Skeletal muscle tissue (tissue), 4 donors: ENCODE measurements around the gene PPP1R2. TPM values are rescaled to one million over a fixed set of nuclear protein-coding genes. Genes with fewer than 3 reads are reported as not detected.
"Not testable (repeated sequence)": the region's sequence is repeated elsewhere in the genome, so short reads cannot be mapped to it uniquely, and the experiment has no call there.

Experiments used
- H3K27ac ChIP-seq: one replicate; pipeline ENCODE4 v1.7.0; 2013; ENCODE audit warnings: mild to moderate bottlenecking, low read depth, low read length, inconsistent platforms
- H3K27me3 ChIP-seq, 3 donors: one replicate each; pipeline ENCODE4 v1.7.0; 2013; ENCODE audit warnings: low read length in 3 of 3; ENCODE audit not compliant: control insufficient read depth in 3 of 3, insufficient read depth in 3 of 3
- H3K36me3 ChIP-seq, 3 donors: one replicate each; pipeline ENCODE4 v1.7.0; 2013; ENCODE audit warnings: low read length in 3 of 3; ENCODE audit not compliant: control insufficient read depth in 3 of 3, insufficient read depth in 3 of 3
- H3K4me1 ChIP-seq, 3 donors: one replicate each; pipeline ENCODE4 v1.7.0; 2013; ENCODE audit warnings: low read length in 3 of 3, mild to moderate bottlenecking in 3 of 3; ENCODE audit not compliant: control insufficient read depth in 3 of 3, insufficient read depth in 3 of 3
- H3K4me3 ChIP-seq, 3 donors: one replicate each; pipeline ENCODE4 v1.7.0; 2013; ENCODE audit warnings: low read length in 3 of 3
- H3K9ac ChIP-seq, 3 donors: one replicate each; pipeline ENCODE4 v1.7.0; 2013; ENCODE audit warnings: low read length in 3 of 3, mild to moderate bottlenecking in 3 of 3, moderate library complexity in 2 of 3, low read depth in 1 of 3
- H3K9me3 ChIP-seq, 3 donors: one replicate each; pipeline ENCODE4 v1.7.0; 2013; ENCODE audit warnings: low read length in 3 of 3; ENCODE audit not compliant: control insufficient read depth in 3 of 3
- total RNA-seq: library from RNA; depleted of rRNA; stranded (reverse); fragments of >200 nt; gene quantifications from one replicate; pipeline ENCODE4 v1.2.3, GENCODE V29; 2014
- donor health status: Osteomylitis.

The PPP1R2 gene
- total RNA-seq, 1 donor from 2014 or later: 42.8 TPM

DNA sequence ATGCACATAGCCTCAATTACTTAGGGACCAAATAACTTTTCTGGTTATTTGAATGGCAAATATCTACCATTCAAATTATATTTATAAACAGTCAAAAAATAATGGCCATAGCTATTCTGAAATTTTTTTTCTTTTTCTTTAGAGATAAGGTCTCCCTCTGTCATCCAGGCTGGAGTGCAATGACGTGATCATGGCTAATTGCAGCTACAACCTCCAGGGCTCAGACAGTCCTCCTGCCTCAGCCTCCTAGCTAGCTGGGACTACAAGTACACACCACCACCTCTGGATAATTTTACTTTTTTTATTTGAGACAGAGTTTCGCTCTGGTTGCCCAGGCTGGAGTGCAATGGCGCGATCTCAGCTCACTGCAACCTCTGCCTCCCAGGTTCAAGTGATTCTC, 16.6 kb downstream of the PPP1R2 start:
- no peak overlapping the region for H3K4me3 ChIP-seq
- no peak overlapping the region for H3K9ac ChIP-seq
- H3K9me3 ChIP-seq: no peaks in the 10 kb centered on the region
- H3K27ac ChIP-seq: no peak overlapping the region
- H3K4me1 ChIP-seq: peaks cover 0 to 2% (median under 1%) of the 10 kb centered on the region in 3 donors
- peaks cover 13 to 18% (median 14%) of the 10 kb centered on the region in 3 donors for H3K36me3 ChIP-seq
- H3K27me3 ChIP-seq: no peaks in the 10 kb centered on the region

- Histone ChIP-seq H3K27me3 (no peaks in the 10 kb centered on the region), H3K36me3 (peaks cover 13 to 18% (median 14%) of the 10 kb centered on the region in 3 donors), H3K9ac (no peak overlapping the region), H3K4me3 (no peak overlapping the region), H3K4me1 (no peaks in the 10 kb centered on the region), H3K27ac (no peak overlapping the region), H3K9me3 (no peaks in the 10 kb centered on the region)
Observed at GRCh38 chr3:195524171-195524896, 18.8 kb downstream of the PPP1R2 start.

- Histone ChIP-seq H3K27me3 (no peaks in the 10 kb centered on the region), H3K36me3 (peaks cover 14 to 19% (median 18%) of the 10 kb centered on the region in 3 donors), H3K9ac (no peak overlapping the region), H3K27ac (no peak overlapping the region), H3K4me1 (no peaks in the 10 kb centered on the region), H3K9me3 (no peaks in the 10 kb centered on the region), H3K4me3 (no peak overlapping the region)
Observed at GRCh38 chr3:195522254-195523023, 20.7 kb downstream of the PPP1R2 start.

DNA sequence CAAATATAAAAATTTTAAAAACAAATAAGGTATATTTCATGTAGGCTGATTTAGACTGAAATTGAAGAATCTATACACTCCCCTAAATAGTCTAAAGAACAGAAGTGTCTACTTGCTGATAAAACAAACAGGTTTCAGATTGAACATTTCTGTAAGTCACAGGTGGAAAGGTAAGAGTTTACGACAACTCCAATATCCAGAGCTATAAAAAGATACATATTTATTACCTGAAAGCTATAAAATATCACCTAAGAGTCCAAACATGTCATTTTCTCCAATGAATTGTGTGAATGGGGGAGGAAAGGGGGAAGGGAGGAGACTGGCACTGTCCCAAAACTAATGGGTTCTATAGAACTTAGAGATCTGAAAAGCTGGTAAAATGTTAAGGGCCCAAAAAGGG, 26.1 kb downstream of the PPP1R2 start:
- H3K27me3 ChIP-seq: no peaks in the 10 kb centered on the region
- H3K36me3 ChIP-seq: peaks cover 5 to 32% (median 9%) of the 10 kb centered on the region in 3 donors
- H3K9me3 ChIP-seq: no peaks in the 10 kb centered on the region
- H3K9ac ChIP-seq: no peak overlapping the region
- H3K4me1 ChIP-seq: no peaks in the 10 kb centered on the region
- no peak overlapping the region for H3K4me3 ChIP-seq
- H3K27ac ChIP-seq: no peak overlapping the region

DNA sequence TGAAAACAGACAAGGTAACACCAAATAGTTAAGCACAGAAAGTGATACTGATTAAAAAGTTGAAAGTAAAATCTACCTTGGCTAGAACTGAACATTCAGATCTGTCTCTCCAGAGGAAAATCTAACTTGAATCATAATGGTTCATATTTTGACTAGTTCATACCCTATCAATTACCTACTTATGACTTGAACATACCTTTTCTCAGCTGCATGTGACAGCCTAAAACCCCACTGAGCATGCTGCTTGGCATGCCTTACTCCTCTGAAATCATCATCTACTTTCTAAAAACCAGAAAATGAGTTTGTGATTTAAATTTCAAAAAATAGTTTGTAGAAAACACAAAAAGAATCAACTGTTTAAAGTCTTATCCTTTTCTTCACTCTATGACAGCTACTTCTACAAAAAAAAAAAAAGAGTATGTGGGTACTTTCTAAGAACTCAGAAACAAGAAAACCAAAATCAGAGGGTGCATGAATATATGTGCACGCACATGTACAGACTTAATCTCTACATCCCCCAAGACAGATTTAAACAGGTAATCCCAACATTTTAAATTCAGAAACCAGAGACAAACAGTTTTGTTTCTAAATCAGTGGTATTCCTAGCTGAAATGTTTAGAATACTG, 28.4 kb downstream of the PPP1R2 start:
- not testable (repeated sequence) for H3K27me3 ChIP-seq, H3K9me3 ChIP-seq, H3K4me3 ChIP-seq, H3K9ac ChIP-seq, H3K27ac ChIP-seq, H3K4me1 ChIP-seq
- H3K36me3 ChIP-seq: peaks cover 5 to 35% (median 9%) of the 10 kb centered on the region in 3 donors

GRCh38 chr3:195512798-195513345, 30.3 kb downstream of the PPP1R2 start:
- Histone ChIP-seq H3K9ac (no peak overlapping the region), H3K27ac (no peak overlapping the region), H3K4me3 (no peak overlapping the region), H3K27me3 (no peaks in the 10 kb centered on the region), H3K36me3 (peaks cover 5 to 32% (median 9%) of the 10 kb centered on the region in 3 donors), H3K9me3 (no peaks in the 10 kb centered on the region), H3K4me1 (no peaks in the 10 kb centered on the region)

- peaks cover 3 to 21% (median 9%) of the 10 kb centered on the region in 3 donors for H3K36me3 ChIP-seq
- no peaks in the 10 kb centered on the region for H3K27me3 ChIP-seq
- H3K9ac ChIP-seq: no peak overlapping the region
- H3K9me3 ChIP-seq: no peaks in the 10 kb centered on the region
- H3K4me1 ChIP-seq: no peaks in the 10 kb centered on the region
- H3K27ac ChIP-seq: no peak overlapping the region
- H3K4me3 ChIP-seq: no peak overlapping the region
Observed at GRCh38 chr3:195511136-195511535, 32.0 kb downstream of the PPP1R2 start.

DNA sequence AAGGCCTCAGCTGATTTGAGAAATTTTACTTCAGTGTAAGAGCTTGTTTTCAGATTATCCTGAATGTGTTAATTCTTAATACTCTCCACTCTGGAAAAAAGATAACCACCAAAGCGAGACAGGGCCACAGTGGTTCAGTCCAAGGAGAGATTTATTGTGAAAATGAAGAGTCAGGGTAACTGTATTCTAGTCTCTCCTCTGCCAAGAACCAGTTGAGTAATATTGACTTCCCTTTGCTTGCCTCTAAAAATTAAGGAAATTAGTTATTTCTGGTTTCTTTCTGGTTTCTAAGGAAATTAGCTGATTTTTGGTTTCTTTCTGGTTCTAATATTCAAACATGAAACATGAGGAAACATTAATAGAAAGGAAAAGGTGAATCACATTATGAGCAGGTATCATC, 34.9 kb downstream of the PPP1R2 start:
- H3K9ac ChIP-seq: no peak overlapping the region
- H3K4me1 ChIP-seq: no peaks in the 10 kb centered on the region
- no peak overlapping the region for H3K27ac ChIP-seq
- H3K4me3 ChIP-seq: no peak overlapping the region
- H3K36me3 ChIP-seq: peaks cover 0 to 6% (median 0%) of the 10 kb centered on the region in 3 donors
- no peaks in the 10 kb centered on the region for H3K27me3 ChIP-seq
- H3K9me3 ChIP-seq: no peaks in the 10 kb centered on the region

- Histone ChIP-seq H3K27me3 (no peaks in the 10 kb centered on the region), H3K4me3 (no peak overlapping the region), H3K36me3 (no peaks in the 10 kb centered on the region), H3K9ac (no peak overlapping the region), H3K27ac (no peak overlapping the region), H3K9me3 (no peaks in the 10 kb centered on the region), H3K4me1 (no peaks in the 10 kb centered on the region)
Observed at GRCh38 chr3:195475614-195476013, 67.5 kb downstream of the PPP1R2 start.

GRCh38 chr3:195475116-195475515, 68.0 kb downstream of the PPP1R2 start:
- H3K27ac ChIP-seq, H3K9ac ChIP-seq, H3K36me3 ChIP-seq, H3K4me3 ChIP-seq, H3K4me1 ChIP-seq, H3K9me3 ChIP-seq, H3K27me3 ChIP-seq: not testable (repeated sequence)
